Skeletal muscle satellite cell (primary cell): ENCODE results near the gene OSGIN1.

Source experiments
- H3K27me3 ChIP-seq: 2 replicates; pipeline ENCODE4 v1.7.0; 2013; ENCODE audit warnings: low read length; ENCODE audit not compliant: control insufficient read depth, insufficient read depth
- H3K36me3 ChIP-seq: 2 replicates; pipeline ENCODE4 v1.7.0; 2013; ENCODE audit warnings: mild to moderate bottlenecking, control low read depth, low read length; ENCODE audit not compliant: insufficient read depth
- H3K4me1 ChIP-seq: 2 replicates; pipeline ENCODE4 v1.7.0; 2013; ENCODE audit warnings: low read length; ENCODE audit not compliant: control insufficient read depth, insufficient read depth
- H3K4me2 ChIP-seq: 2 replicates; pipeline ENCODE4 v1.7.0; 2013; ENCODE audit warnings: mild to moderate bottlenecking, low read length
- H3K4me3 ChIP-seq: 2 replicates; pipeline ENCODE4 v1.7.0; 2013; ENCODE audit warnings: low read length
- H3K9ac ChIP-seq: 2 replicates; pipeline ENCODE4 v1.7.0; 2013; ENCODE audit warnings: mild to moderate bottlenecking, low read depth, low read length, moderate library complexity
- H3K9me3 ChIP-seq: replicated peaks from 2 replicates; pipeline ENCODE4 v1.7.0; 2013; ENCODE audit warnings: mild to moderate bottlenecking, control low read depth, low read length

Gene OSGIN1

GRCh38 chr16:84005391-84005790, 52.4 kb downstream of the OSGIN1 start:
- no peak overlapping the region for H3K4me3 ChIP-seq
- H3K4me2 ChIP-seq = no peak overlapping the region
- H3K4me1 ChIP-seq = no peaks in the 10 kb centered on the region
- no peaks in the 10 kb centered on the region for H3K9me3 ChIP-seq
- no peak overlapping the region for H3K9ac ChIP-seq
- no peaks in the 10 kb centered on the region for H3K36me3 ChIP-seq
- H3K27me3 ChIP-seq = peaks cover 80% of the 10 kb centered on the region

DNA sequence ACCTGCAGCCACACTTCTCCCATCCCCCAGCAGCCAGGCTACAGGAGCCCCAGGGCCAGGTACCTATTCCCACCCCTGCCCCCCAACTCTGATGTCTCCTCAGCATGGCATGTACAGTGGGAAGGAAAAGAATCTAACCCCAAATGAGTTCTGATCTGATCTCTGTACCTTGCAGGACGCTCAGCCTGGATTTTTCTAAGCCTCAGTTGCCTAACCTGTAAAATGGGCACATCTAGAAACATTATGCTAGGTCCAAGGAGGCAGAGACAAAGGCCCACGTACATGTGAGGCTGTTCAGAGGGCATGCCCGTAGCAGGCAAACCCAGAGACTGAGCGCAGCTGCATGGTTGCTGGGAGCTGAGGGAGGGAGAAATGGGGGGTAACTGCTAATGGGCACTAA, 54.5 kb downstream of the OSGIN1 start:
- no peak overlapping the region for H3K4me3 ChIP-seq
- no peak overlapping the region for H3K4me2 ChIP-seq
- no peaks in the 10 kb centered on the region for H3K4me1 ChIP-seq
- no peak overlapping the region for H3K9ac ChIP-seq
- H3K27me3 ChIP-seq = peaks cover 69% of the 10 kb centered on the region
- no peaks in the 10 kb centered on the region for H3K9me3 ChIP-seq
- H3K36me3 ChIP-seq = no peaks in the 10 kb centered on the region

- Histone ChIP-seq H3K4me1 (no peaks in the 10 kb centered on the region), H3K9me3 (no peaks in the 10 kb centered on the region)
Observed at GRCh38 chr16:84007965-84008364, 54.9 kb downstream of the OSGIN1 start.

GRCh38 chr16:84009282-84009681, 56.2 kb downstream of the OSGIN1 start:
- no peak overlapping the region for H3K4me3 ChIP-seq

More at GRCh38 chr16:84007965-84008364, 54.9 kb downstream of the OSGIN1 start:
- Histone ChIP-seq H3K36me3 (no peaks in the 10 kb centered on the region), H3K4me3 (no peak overlapping the region), H3K27me3 (peaks cover 65% of the 10 kb centered on the region), H3K4me2 (no peak overlapping the region), H3K9ac (no peak overlapping the region)

GRCh38 chr16:84013787-84014569, 60.9 kb downstream of the OSGIN1 start:
- Histone ChIP-seq H3K4me3 (no peak overlapping the region), H3K9ac (no peak overlapping the region), H3K9me3 (no peaks in the 10 kb centered on the region), H3K4me1 (no peaks in the 10 kb centered on the region), H3K4me2 (no peak overlapping the region), H3K36me3 (no peaks in the 10 kb centered on the region), H3K27me3 (peaks cover 21% of the 10 kb centered on the region)

More at GRCh38 chr16:84009282-84009681, 56.2 kb downstream of the OSGIN1 start:
- H3K9ac ChIP-seq = no peak overlapping the region
- H3K4me1 ChIP-seq = no peaks in the 10 kb centered on the region
- peaks cover 53% of the 10 kb centered on the region for H3K27me3 ChIP-seq
- H3K36me3 ChIP-seq = no peaks in the 10 kb centered on the region
- no peaks in the 10 kb centered on the region for H3K9me3 ChIP-seq
- H3K4me2 ChIP-seq = no peak overlapping the region

DNA sequence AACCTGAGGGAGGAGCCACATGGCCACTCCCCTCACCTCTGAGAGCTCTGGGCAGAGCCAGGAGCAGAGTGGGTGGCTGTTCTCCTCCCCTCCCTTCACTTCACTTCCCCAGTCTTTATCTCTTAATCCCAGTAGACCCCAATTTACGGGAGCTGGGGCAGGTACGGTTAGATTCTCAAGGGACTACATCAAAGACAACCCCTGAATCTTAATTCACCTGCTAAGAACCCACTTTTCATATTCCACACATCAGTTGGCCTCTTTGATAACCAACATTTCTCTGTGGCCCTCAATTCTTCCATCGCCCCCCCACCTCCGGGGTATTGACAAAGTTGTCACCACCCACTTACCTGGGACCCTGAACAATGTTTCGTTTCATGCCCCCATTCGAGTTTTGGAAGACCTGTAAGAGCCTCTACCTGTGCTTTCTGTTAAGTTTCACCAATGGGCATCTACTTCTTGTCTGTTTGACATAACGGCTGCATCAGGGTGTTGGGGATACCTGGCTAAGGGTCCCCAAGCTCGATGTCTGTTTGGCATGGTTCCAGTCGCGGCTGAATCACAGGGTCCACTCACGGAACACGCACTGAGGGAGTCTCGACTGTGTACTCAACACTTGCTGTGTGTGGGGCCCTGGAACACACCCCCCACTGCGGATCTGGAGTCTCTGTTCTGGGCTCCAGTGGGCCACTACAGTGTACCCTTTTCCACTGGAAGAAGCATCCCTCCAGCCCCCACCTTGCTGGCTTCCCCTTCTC, 61.7 kb downstream of the OSGIN1 start:
- Histone ChIP-seq H3K9me3 (no peaks in the 10 kb centered on the region), H3K4me2 (no peak overlapping the region), H3K27me3 (peaks cover 16% of the 10 kb centered on the region), H3K9ac (no peak overlapping the region), H3K4me3 (no peak overlapping the region), H3K36me3 (no peaks in the 10 kb centered on the region), H3K4me1 (no peaks in the 10 kb centered on the region)

GRCh38 chr16:84015399-84015798, 62.4 kb downstream of the OSGIN1 start:
- H3K4me2 ChIP-seq = no peak overlapping the region
- no peaks in the 10 kb centered on the region for H3K36me3 ChIP-seq
- no peak overlapping the region for H3K9ac ChIP-seq
- H3K9me3 ChIP-seq = no peaks in the 10 kb centered on the region
- no peak overlapping the region for H3K4me3 ChIP-seq
- peaks cover 16% of the 10 kb centered on the region for H3K27me3 ChIP-seq
- no peaks in the 10 kb centered on the region for H3K4me1 ChIP-seq
